IMR-90 (cell line): ENCODE results near the gene ORC4.
"Not testable (repeated sequence)": the region's sequence is repeated elsewhere in the genome, so short reads cannot be mapped to it uniquely, and the experiment has no call there.

Source experiments
- BHLHE40 ChIP-seq: fragments of 150-350 bp; IDR thresholded peaks from 2 replicates; pipeline ENCODE4 v1.6.1; 2016; ENCODE audit warnings: mild to moderate bottlenecking, low read depth, low read length
- CTCF ChIP-seq: conservative IDR thresholded peaks from 2 replicates; pipeline ENCODE4 v1.5.1; 2012; ENCODE audit warnings: mild to moderate bottlenecking, low read depth, low read length, improper control_type of control experiment
- FOS ChIP-seq: fragments of 150-350 bp; IDR thresholded peaks from 2 replicates; pipeline ENCODE4 v1.6.1; 2016; ENCODE audit warnings: low read depth, low read length
- MAFK ChIP-seq: IDR thresholded peaks from 2 replicates; pipeline ENCODE4 v1.6.1; 2012; ENCODE audit warnings: low read depth, low read length, improper control_type of control experiment
- MAZ ChIP-seq: IDR thresholded peaks from 2 replicates; pipeline ENCODE4 v1.6.1; 2012; ENCODE audit warnings: low read depth, mild to moderate bottlenecking, low read length, improper control_type of control experiment, moderate library complexity, borderline replicate concordance
- POLR2A ChIP-seq: IDR thresholded peaks from 2 replicates; pipeline ENCODE4 v1.6.1; 2012; ENCODE audit warnings: mild to moderate bottlenecking, low read depth, low read length
- RCOR1 ChIP-seq: IDR thresholded peaks from 2 replicates; pipeline ENCODE4 v1.6.1; 2012; ENCODE audit warnings: mild to moderate bottlenecking, low read length, improper control_type of control experiment; ENCODE audit not compliant: insufficient replicate concordance
- SMC3 ChIP-seq: fragments of 150-350 bp; IDR thresholded peaks from 2 replicates; pipeline ENCODE4 v1.6.1; 2016; ENCODE audit warnings: low read depth, mild to moderate bottlenecking, antibody characterized with exemption, low read length, moderate library complexity
- USF2 ChIP-seq: fragments of 150-350 bp; IDR thresholded peaks from 2 replicates; pipeline ENCODE4 v1.6.1; 2017; ENCODE audit warnings: mild to moderate bottlenecking, antibody characterized with exemption, low read length, low read depth

- not testable (repeated sequence) for TF ChIP-seq CTCF, POLR2A, RCOR1, SMC3, USF2, MAFK, BHLHE40, FOS, MAZ
These were observed 12.1 kb downstream of the ORC4 start for GRCh38 chr2:148008411-148008810.
